NCI-H2107 treated with DMSO at 0.1 percent for 48 hours (cell line): ENCODE results near the gene EPHB2.

Experiments used
- DNase-seq: peaks from one replicate; lab custom pipeline; 2025; ENCODE audit not compliant: unreplicated experiment; lab: John Stamatoyannopoulos, UW

EPHB2 gene

DNA sequence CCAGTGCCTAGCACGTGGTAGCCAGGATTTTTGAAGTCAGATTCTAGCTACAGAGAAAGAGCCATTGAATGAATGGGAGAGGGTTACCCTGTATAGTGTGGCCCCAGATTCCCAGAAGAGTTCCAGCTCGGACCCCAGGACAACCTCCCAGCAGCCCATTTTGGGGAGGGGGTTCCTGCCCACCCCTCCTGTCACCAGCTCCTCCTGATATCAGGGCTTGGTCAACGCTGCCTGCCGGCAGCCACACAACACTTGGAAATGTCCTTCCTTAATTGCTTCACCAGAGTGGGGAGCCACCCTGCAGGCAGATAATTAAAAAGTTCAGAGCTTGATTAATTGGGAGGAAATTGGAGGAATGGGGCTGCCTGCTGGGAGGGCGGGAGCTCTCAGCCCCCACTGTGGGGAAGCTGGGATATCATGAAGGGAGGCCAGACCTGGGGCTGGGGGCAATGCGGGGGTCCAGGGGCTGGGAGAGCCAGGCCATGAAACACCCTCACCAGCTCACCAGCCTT, 141.6 kb downstream of the EPHB2 start:
- DNase-seq, result no peak

DNA sequence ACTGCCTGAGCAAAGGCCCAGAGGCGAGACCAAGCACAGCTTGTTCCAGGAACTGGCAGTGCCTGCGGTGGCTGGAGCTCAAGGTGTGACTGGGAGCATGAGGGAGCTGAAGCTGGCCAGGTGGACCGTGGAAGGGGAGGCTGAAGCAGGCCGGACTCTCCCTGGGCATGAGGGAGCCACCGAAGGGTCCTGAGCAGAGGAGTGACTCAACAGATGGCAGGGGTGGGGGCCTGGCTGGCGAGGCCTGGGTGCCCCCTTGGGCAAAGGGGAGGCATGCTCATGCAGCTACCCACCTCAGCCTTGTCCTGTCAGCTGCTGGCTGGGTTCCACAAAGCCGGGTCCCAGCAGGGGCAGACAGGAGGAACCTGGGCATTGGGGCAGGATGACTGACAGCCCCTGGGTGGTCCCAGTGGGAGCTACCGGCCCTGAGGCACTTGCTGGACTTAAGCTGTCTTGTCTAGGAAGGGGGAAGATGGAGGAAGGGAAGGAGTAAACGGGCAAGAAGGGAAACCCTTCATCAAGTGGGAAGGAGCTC, 143.1 kb downstream of the EPHB2 start:
- no peak for DNase-seq

DNA sequence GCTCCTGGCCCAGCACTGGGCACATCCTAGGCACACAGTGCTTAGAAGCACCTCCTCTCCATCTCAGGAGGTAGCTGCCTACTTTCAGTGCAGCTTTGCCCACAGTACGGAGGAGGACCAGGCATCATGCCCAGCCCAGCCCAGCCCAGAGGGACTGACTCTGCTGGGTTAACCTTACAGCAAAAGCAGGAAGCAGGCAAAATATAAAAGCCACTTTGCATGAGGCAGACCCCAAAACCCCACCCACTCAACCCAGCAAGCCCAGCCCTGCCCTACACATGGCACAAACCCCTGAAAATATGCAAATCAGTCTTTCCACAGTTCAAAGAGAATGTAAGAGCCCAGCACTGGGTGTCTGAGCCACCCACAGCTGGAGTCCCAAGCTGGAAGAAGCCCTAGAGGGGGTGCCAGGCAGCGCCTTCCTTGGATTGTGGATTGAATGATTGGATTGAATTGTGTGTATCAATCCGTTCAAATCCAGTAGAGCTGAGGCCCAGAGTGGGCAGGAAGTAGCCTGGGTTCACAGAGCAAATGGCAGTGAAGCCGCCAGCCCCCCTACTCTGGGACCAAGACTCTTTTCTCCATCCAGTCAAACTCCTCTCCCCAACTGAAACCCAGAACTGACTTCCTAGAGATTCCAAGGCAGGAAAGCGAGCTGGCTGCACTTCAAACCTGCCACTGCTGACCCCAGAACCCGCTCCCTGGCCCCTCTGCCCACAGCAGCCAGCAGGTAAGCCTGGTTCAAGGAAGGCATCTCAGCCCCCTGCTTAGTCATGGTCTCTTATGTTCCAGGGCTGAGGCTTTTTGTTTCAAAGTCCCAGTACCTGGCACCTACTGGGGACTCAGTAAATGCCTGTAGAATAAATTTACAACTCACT, 144.3 kb downstream of the EPHB2 start:
- DNase-seq, result no peak

DNA sequence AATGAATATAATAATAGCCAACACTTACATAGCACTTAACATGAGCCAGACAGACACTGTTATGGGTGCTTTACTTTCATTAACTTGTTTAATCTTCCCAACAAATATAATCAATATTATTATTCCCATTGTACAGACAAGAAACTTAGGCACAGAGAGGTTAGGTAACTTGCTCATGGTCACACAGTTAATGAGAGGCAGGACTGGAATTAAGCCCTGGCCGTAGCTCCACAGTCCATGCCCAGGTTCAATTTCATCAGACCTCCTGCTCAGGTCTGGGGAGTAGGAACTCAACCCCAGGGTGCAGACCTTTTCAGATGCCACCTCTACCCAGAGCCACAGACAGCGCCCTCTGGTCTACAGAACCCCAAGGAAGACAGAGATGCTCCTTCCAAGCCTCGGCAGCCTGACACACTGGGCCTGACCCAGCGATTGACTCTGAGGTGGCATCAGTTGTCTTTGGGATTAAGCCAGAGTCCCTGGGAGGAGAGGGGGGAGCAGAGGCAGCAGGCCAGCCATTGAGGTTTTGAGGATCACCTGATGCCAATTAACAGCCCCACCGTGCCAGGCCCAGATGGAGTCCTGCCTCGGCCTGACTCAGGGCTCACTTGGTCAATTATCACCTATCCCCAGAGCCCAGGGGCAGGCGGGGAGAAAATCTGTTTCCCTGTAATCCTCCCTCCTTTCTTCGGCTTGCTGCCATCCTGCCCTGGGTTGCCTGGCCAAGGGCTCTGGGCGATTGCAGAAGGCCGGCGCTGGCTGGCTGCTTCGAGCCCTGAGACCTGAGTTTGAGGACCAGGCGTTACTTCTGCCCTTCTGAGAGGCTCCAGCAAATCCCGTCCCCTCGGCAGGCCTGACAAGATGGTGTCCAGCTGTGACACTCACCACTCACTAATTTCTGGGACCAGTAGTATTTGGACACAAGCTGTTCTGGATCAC, 145.3 kb downstream of the EPHB2 start:
- DNase-seq, result no peak

DNA sequence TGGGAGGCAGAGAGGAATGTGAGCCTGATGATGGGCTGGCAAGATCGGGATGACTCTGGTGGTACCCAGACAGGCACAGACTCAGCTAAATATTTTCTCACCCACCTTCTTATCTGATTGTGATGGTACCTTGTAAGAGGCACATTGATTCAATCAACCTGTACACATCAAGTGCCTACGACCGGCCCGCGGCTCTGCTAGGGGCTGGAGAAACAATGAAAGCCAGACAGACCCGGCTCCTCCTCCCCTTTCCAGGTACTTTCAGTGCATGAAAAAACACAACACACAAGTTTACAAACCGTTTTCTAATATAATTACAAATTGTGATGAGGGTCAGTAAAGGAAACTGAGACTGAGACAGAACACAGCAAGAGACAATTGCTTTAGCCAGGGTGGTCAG, 147.0 kb downstream of the EPHB2 start:
- DNase-seq, result no peak

DNA sequence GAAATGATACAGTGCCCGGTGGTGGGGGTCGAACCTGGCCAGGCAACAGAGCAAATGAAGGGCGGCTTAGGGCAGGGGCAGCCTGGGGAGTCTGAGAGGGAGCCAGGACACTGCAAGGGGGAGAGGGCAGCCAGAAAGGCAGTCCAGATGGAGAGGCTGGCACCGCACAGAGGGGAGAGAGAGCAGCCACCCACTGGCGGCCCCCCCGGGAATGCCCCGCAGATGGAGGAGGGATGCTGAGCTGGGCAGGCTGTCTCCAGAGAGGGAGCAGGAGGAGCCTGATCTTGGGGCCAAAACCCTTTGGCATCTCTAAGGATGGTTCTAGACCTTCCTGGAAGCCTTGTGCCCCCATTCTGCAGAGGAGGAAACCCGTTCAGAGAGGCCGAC, 149.8 kb downstream of the EPHB2 start:
- DNase-seq, result no peak

DNA sequence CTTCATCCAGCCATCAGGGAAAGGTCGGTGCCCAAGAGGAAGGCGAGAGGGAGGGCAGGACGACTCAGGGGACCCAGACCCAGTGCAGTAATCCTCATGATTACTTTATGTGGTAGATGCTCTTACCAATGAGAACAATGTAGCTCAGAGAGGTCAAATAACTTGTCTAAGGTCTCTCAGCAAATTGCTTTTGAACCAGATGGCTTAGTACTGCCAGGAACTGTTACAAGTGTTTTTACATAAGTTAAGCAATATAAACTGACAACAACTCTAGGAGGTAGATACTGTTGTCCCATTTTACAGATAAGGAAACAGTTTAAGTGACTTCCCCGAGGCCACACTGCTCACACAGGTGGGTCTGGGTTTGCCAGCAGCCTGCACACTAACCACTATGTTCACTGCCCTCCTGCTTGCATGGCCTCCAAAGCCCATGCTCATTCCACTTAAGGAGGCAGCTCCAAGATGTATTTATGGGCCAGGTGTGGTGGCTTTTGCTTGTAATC, 150.3 kb downstream of the EPHB2 start:
- DNase-seq, result no peak

DNA sequence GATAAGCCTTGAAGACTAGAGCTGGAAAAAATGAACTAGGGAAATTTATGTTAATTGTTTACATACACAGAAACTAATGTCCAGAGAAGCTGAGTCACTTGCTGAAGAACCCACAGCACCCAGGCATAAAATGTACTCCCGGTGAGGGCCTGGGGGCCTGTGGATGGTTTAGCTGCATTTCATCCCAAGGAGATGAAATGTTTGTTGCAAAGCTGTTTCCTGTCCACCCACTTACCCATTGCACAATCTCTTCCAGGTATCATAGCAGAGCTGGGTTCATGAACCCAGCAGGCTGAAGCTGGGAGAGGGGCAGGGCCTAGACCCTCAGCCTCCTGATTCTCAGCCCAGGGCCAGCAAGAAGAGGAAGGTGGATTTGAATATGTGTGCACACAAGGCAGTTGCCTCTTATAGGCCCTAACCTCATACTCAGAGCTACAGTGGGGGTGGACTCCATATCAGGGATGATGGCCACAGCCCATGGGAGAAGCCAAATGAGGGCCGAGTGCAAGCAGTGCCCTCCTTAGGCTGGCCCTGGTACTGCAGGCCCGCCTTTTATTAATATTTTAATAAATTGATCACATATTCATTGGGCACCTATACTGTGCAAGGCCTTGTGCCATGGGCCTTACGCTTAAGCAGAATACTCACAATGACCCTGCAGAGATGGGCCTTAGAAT, 151.3 kb downstream of the EPHB2 start:
- no peak for DNase-seq

DNA sequence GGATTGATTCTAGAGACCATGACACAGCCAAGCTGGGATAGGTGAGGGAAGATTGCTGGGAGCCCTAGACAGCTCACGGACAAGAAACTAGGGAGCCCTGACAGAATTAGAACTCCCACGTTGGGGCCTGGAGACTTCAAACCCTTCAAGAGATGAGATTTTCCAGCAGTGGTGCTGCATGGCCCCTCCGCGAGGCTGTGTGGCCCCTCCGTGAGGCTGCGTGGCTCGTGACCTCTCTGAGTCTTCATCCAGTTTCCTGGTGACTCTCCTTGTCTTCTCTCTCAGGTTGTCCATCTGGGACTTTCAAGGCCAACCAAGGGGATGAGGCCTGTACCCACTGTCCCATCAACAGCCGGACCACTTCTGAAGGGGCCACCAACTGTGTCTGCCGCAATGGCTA, 152.1 kb downstream of the EPHB2 start:
- no peak for DNase-seq

DNA sequence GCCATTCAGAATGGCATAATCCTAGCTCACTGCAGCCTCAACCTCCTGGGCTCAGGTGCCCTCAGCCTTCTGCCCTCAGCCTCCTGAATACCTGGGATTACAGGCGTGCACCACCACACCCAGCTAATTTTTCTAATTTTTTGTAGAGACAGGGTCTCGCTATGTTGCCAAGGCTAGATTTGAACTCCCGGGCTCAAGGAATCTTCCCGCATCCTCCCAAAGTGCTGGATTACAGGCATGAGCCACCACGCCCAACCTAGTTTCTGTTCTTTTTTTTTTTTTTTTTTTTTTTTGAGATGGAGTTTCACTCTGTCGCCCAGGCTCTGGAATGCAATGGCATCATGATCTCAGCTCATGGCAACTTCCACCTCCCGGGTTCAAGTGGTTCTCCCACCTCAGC, 153.1 kb downstream of the EPHB2 start:
- DNase-seq, result no peak

DNA sequence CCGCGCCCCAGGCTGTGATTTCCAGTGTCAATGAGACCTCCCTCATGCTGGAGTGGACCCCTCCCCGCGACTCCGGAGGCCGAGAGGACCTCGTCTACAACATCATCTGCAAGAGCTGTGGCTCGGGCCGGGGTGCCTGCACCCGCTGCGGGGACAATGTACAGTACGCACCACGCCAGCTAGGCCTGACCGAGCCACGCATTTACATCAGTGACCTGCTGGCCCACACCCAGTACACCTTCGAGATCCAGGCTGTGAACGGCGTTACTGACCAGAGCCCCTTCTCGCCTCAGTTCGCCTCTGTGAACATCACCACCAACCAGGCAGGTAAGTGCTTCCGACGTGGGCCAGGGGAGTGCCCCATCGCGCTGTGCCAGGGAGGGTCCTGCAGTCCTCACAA, 154.2 kb downstream of the EPHB2 start:
- DNase-seq, result no peak

DNA sequence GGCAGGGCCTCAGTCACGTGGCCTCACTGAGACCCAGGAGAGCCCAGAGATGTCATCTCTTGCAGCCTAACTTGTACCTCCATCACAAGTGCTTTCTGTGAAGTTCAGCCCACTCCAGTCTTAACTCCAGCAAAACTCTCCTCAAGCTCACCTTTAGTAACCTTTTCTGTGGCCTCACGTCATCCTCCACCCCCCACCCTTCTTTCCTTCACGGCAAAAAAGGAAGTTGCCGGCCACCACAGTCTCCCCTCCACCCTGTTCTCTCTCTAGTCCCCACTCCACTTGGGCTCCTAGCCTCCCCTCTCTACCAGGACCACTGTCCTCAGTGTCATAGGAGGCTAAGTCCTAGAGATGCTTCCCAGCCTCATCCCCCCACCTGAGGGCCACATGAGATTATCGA, 155.1 kb downstream of the EPHB2 start:
- DNase-seq, result no peak

DNA sequence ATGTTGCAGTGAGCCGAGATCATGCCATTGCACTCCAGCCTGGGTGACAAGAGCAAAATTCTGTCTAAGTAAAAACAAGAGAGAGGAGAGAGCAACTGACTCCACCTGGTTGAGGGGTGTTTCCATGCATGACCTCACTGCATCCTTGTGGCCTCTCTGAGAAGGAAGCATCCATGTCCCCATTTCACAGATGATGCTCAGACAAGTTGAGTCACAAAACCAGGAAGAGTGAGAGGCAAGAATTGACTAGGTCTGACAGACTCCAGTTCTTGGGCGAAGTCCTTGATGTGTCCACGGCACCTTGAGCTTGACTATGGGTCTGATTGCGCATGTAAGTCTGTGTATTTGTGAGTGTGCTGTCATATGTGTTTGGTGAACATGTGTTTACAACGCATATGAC, 156.2 kb downstream of the EPHB2 start:
- no peak for DNase-seq

DNA sequence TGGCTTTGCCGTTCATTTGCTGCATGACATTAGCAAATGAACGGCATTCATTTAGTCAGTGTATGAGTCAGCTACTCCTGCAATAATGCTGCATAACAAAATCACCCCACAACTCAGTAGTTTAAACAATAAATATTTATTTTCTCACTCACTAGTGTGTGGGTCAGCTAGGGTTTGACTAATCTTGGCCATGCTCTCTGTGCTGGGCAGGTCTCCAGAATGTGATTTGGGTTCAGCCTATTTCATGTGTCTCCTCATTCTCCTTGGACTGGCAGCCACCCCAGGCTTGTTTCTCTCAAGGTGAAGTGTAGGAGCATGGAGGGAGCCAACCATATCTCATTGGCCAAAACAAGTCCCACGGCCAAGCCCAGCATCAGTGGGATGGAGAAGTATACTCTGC, 157.7 kb downstream of the EPHB2 start:
- DNase-seq, result no peak

DNA sequence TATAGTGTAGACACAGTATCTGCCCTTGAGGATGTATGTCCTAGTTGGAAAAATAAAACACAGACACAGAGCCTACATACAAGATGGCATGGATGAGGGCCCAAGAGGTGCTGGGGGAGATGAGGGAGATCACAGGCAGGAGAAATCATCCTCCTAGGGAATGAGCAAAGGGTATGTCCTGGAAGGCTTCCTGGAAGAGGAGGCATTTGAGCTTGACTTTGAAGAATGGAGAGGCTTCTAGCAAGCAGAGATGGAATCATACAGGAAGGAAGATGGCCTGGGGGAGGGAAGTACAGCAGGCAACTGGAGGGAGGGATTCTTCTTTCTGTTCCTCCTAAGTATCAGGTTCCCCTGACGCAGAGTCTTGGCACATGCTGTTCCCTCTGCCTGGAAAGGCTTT, 158.7 kb downstream of the EPHB2 start:
- DNase-seq, result no peak

DNA sequence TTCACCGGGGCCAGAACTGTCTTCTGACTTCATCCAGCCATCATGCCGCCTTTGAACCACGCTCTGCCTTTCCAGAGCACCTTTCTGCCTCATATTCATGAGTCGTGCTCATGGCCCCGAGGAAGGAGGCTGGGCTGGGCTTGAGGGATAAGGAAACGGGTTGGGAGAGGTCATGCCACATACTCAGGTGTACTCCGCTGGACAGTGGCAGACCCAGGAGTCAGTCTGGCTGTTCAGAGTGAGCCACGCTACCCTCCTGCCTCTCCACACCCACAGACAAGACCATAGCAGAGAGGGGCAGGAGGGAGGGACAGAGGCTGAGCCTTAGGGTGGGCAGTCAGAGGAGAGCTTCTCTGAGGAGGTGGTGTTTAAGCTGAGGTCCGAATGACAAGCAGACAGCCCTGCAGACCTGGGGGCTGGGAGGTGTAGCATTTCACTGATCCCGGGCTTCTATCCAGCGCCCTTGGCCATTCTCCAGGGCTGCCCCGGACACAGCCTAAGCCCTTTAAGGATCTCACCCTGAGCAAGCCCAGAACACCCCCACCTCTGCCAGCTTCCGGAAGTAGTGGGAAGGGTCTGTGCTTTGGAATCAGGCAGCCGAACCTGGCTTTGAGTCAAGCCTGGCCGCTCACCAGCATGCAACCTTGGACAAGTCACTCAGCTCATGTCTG, 159.7 kb downstream of the EPHB2 start:
- DNase-seq, result no peak

DNA sequence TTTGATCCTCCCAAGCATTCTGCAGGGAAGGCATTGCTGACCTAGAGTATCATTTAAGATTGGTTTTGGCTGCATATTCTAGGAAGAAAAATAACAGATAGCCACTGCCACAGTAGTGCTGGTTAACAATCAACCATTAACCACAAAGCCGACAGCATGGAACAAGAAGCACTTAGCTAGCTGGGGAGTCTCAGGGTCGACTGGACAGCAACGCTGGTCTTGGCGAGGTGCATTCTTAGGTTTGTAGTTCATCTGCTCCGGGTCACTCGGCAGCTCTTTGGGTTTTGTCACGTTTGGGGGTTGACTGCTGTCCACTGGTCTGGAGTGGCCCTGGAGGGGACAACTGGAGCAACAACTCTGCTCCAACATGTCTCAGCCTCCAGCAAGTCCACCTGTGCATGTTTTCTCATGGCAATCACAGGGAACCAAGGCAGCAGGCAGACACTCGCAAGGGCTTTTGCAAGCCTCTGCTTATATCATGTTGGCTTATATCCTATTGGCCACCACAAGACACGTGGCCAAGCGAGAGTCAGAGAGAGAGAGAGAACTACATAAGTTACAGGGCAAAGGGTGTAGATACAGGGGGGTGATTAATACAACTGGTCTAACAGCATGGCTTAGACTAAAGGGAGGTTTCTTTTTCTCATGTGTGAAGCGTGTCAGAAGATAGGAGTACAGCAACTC, 162.5 kb downstream of the EPHB2 start:
- DNase-seq, result no peak

DNA sequence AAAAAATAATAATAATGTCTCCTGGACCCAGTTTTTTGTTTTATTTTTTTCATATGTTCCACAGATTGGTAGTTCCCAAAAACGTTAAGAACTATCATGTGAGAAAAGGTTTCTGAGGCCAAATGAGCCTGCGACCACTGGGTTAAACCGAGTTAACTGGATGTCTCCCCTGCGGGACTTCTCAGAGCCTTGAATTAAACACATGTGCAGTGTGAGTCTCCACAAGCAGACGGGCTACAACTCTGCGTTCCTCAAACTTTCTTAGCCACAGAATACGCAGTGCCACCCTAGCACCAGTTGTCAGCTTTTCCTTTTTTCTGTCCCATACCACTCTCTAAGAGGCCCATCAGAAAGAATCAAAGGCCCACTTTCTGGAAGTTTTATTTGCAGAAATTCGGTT, 164.1 kb downstream of the EPHB2 start:
- no peak for DNase-seq

DNA sequence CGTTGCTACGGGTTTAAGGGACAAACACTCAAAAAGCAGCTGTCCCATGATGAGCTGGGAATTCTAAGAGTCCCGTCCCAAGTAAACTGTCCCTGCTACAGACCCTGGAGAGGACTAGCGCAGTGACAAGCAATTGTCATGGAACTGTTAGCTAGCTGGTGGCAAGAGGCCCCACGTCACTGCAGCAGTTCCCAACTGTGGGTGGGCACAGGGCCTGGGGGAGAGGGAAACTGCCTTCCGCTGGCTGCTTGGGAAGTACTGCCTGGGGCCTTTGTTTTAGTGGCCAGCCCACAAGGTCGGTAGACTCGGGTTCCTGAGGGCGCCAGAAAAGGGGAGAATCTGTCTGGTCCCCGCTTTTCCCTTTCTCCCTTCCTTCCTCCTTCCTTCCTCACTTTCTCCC, 164.6 kb downstream of the EPHB2 start:
- DNase-seq, result no peak

DNA sequence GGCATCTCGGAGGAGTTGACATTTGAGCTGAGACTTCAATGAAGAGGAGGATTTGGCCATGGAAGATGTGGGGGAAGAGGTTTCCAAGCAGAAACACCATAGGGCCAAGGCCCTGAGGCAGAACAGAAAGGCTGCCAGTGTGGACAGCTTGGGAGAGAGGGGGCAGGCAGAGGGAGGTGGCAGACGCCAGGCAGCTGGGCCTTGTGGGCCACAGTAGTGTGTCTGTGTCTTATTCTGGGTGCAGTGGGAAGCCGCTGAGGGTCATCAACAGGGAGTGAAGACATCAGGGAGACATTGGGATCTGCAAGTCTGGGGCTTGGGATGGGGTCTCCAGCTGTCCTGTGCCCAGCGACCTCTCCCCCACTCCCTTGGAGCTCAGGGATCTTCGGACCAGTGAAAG, 165.2 kb downstream of the EPHB2 start:
- DNase-seq, result no peak
